A673 (cell line): Measurements from ENCODE around the gene TOR1B.

Experiments used
- EZH2 ChIP-seq: fragments of 200-600 bp; sonication (generic); IDR thresholded peaks from 2 replicates; pipeline ENCODE4 v1.6.1; 2017; ENCODE audit warnings: borderline replicate concordance, low read depth, mild to moderate bottlenecking, mixed read lengths, antibody characterized with exemption, low read length; ENCODE audit not compliant: poor library complexity, severe bottlenecking
- TF ChIP-seq, protein P1 (sequence below): fragments of 300-800, 200-600 bp; sonication (generic); conservative IDR thresholded peaks from 2 replicates; pipeline ENCODE4 v1.5.1; 2017; ENCODE audit warnings: low read depth, mild to moderate bottlenecking, antibody characterized with exemption, low read length, moderate library complexity, mixed read lengths

DNA sequence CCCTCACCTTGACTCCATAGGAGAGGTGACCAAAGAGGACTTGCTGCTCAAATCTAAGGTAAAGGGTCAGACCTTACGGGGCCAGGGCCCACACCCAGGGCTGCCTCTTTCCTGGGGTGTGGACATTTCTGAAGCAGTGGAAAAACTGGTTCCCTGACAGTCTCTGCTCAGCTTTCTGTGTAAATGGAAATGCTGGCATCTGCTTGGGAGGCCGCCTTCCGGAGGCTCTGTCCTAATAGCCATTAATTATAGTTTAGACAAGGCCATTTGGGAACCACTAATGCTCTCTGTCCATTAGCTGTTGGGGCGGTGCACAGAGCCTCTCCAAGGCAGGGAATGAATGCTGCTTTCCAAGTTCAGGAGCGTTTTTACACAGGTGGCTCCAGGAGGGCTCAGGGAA is 49.6 kb downstream of the TOR1B start:
- TF ChIP-seq, protein P1, sequence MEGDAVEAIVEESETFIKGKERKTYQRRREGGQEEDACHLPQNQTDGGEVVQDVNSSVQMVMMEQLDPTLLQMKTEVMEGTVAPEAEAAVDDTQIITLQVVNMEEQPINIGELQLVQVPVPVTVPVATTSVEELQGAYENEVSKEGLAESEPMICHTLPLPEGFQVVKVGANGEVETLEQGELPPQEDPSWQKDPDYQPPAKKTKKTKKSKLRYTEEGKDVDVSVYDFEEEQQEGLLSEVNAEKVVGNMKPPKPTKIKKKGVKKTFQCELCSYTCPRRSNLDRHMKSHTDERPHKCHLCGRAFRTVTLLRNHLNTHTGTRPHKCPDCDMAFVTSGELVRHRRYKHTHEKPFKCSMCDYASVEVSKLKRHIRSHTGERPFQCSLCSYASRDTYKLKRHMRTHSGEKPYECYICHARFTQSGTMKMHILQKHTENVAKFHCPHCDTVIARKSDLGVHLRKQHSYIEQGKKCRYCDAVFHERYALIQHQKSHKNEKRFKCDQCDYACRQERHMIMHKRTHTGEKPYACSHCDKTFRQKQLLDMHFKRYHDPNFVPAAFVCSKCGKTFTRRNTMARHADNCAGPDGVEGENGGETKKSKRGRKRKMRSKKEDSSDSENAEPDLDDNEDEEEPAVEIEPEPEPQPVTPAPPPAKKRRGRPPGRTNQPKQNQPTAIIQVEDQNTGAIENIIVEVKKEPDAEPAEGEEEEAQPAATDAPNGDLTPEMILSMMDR, result no peak
- TF ChIP-seq EZH2, result no peak
